GM20431 (cell line): ENCODE results near the gene MTCL1.

Experiments
- in situ Hi-C: fragments of 300-500 bp; cut with MseI, MboI; formaldehyde crosslinking; loops from one replicate; pipeline ENCODE4 v1.15.0; 2020; ENCODE audit warnings: low sequenced_read_pairs; ENCODE audit not compliant: unreplicated experiment

MTCL1 gene

DNA sequence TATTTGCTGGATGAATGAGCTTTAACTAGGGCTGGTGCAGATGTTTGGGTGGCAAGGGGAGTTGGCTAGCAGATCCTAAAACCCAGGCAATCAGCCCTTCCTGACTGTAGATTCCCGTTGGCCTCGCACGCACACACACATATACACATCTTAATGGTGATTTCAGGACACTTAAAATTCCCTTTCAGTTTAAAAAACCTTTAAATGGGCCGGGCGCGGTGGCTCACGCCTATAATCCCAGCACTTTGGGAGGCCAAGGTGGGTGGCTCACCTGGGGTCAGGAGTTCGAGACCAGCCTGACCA, 19.5 kb upstream of the MTCL1 start:
- in situ Hi-C loops, result loop anchor here (25.0 kb wide), 1 partner anchor 301 kb away; no protein-coding TSS in a partner anchor

DNA sequence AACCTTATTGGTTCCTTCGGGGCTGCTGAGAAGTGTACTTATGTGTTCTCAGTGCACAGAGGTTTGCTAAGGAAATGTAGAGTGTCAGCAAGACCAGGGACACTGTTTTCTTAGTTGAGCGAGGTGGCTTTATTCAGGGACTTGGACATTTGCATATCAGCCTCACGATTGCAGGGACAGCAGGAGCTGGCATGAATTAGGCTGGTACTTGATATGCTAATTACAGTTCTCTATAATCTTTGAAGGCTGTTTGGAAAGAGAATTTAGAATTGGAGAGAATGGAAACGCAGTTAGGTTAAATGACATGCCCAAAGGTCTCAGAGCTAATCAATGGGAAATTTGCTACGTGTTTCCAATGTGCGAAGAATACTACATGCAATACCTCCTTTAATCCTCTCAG, 18.7 kb upstream of the MTCL1 start:
- in situ Hi-C loops, result loop anchor here (25.0 kb wide), 1 partner anchor 301 kb away; no protein-coding TSS in a partner anchor

DNA sequence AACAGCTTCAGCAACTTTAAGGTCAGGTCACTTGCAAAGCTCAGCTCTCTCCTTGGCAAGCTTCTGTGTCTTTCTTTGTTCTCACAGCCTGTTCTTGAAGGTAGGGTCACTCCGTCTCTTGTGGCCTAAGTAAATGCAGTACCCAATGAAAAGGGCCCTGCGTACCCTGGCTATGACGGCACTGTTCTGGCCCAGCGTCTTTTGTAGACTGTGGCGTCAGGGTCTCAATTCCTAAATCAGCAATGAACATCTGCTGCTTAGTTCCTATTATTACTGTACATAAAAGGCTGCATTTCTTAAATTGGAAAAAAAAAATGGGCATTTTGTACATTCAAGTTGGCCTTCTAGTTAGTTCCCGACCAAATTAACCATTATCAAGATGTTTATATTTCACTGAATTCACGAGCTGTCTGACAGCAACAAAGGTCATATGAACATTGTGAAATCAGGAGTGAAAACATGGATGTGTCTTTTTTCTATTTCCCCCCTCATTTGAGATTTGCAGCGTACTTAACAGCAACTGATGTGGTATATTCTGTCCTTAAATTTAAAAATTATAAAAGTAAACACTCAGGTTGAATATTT, 17.0 kb upstream of the MTCL1 start:
- in situ Hi-C loops, result loop anchor here (25.0 kb wide), 1 partner anchor 299 kb away; no protein-coding TSS in a partner anchor

DNA sequence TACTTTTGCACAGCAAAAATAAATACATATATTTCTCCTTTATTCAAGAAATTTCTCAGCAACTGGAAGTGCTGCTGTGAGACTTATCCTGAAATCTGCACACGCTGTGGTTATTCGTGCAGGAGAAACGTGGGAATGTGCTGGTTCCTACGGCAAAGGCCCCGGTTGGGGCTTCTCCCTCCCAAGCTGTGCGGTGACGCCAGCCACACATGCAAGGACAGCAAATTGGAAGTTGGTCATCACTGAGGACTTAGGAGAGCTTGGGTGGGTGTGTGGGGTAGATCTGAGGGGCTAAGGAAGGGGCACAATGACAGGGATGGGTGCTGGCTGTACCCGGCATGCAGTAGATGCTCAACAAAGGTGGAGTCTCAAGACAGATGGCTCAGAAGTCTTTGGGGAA, 16.5 kb upstream of the MTCL1 start:
- in situ Hi-C loops, result loop anchor here (25.0 kb wide), 1 partner anchor 298 kb away; no protein-coding TSS in a partner anchor

DNA sequence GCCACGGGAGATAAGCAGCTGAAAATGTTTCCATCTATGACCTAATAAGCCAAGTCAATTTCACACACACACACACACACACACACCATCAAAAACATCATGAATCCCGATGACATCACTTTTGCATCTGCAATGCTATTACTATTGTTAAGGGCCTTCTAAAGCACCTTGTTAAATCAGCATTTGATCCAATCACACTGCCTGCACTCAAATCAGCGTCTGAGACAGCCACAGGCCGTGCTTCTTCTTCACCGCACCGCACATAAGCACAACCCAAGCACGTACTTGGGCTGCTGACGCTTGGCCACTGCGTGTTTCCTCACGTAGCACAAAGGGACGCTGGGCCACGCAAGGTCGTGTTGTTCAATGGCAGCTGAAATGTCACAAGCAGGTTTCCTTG, 15.8 kb upstream of the MTCL1 start:
- in situ Hi-C loops, result loop anchor here (25.0 kb wide), 1 partner anchor 298 kb away; no protein-coding TSS in a partner anchor

DNA sequence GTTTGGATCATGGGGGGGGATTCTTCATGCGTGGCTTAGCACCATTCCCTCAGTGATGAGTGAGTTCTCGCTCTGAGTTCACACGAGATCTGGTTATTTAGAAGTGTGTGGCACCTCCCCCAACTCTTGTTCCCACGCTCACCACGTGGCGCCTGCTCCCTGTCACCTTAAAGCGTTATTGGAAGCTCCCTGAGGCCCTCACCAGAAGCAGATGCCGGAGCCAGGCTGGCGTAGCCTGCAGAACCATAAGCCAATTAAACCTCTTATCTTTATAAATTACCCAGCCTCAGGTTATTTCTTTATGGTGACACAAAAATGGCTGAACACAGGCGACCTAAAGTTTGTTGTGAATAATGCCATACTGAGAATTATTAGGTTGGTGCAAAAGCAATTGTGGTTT, 10.5 kb upstream of the MTCL1 start:
- in situ Hi-C loops, result loop anchor here (25.0 kb wide), 1 partner anchor 292 kb away; no protein-coding TSS in a partner anchor

DNA sequence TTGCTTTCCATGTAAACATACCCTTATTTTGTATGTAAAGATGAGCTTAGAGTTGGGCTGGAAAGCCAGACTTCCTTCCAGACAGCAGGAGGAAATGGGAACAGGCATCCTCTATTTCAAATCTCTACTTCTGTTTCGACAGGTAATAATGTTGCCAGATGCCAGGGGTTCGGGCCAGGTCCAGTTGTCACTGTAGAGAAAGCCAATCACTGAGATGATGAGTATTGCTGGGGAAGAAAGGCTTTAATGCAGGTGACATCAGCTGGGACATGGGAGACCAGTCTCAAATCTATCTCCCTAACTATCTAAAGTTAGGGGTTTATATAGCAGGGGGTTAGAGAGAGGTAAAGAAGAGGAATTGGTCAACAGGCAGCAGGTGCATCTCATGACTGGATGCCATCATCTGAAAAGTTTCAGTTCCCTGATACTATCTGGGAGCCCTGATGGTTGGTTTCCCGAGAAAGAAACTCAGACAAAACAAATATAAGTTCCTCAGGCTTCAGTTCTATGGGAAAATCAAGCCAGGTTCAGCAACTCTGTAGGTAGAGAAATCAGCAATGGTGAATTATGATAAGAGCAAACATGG, 9.3 kb upstream of the MTCL1 start:
- in situ Hi-C loops, result loop anchor here (25.0 kb wide), 1 partner anchor 291 kb away; no protein-coding TSS in a partner anchor

DNA sequence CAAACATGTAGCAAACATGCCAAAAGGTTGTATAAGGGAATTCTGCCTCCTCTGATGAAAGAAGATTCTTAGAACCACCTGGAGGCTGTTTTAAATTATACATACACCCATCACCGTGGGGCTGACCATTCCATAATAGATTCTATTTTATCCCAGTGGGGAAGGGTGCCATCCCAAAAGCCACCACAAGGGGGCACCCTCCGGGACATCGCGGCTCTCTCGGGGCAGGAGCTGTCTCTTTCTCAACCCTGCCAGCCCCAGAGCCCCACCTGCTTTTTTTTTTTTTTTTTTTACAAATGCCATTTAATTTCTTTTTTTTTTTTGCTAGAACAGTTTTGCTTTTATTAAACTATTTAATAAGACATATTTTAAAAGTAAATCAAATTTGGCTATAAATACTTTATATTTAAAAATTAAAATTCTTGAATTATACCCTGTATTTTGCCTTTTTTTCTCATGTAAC, 8.6 kb upstream of the MTCL1 start:
- in situ Hi-C loops, result loop anchor here (25.0 kb wide), 1 partner anchor 291 kb away; no protein-coding TSS in a partner anchor

DNA sequence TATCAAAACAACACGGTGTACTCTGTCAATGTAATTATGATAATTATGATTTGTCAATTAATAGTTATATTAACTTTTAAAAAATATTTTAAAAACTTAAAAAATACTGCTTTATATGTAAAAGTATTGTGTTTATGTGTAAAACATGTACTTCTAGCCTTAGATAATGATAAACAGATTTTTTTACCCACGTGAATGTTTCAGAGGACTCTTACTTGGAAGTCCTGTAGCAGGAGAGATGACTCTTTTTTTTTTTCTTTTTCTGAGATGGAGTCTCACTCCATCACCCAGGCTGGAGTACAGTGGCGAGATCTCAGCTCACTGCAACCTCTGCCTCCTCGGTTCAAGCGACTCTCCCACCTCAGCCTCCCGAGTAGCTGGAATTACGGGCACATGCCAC, 6.2 kb upstream of the MTCL1 start:
- in situ Hi-C loops, result loop anchor here (25.0 kb wide), 1 partner anchor 288 kb away; no protein-coding TSS in a partner anchor

DNA sequence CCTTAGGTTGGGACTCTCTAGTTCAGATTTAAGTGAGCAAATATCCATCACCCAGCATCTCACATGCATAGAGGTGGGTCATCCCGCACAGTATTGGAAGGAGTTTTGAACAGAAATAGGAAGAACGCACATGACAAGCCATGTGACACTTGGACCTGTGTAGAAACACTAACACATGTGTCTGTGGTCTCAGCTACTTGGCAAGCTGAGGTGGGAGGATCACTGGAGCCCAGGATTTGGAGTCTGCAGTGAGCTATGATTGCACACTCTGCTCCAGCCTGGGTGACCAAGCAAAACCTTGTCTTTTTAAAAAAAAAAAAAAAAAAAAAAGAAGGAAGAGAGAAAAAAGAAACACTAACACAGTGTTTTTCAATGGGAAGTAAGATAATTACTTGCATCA, 5.4 kb upstream of the MTCL1 start:
- in situ Hi-C loops, result loop anchor here (25.0 kb wide), 1 partner anchor 287 kb away; no protein-coding TSS in a partner anchor

DNA sequence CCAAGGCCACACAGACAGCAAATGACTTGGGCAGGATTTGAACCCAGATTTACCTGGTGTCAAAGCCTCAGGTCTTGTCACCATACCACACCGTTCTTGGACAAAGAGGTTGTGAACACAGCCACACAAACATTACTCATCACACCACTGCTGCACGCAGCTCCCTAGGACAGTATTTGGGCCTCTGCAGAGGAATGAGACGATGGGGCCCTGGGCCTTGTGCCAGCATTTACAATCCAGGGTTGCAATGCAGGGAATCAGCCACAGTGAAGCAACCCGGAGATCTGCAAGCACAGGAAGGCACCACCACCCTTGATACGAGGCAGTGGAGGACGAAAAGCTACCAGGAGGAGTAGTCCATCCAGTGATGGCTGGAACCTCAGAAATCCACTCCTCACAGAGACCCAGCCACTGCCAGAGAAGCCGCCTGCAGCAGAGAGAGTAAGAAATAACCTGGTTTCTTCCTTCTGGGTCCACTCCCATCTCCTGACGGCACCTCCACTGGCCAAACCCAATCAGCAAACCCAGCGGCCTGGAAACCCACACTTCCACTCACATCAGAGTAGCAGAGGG, 3.7 kb upstream of the MTCL1 start:
- in situ Hi-C loops, result no loop called here

DNA sequence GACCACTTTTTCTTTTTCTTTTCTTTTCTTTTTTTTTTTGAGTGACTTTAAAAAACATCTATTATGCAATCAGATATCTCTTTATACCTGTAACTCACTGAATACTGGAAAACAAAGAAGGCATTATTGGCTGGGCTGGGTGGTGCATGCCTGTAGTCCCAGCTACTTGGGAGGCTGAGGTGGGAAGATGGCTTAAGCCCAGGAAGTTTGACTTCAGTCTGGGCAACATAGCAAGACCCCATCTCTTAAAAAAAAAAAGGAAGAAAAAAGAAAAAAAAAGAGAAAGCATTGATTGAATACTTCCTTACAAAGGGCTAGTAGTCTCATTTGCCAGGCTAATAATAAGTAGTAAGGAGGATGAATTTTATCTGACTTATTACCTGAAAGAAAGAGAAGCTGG, 2.7 kb upstream of the MTCL1 start:
- in situ Hi-C loops, result no loop called here

DNA sequence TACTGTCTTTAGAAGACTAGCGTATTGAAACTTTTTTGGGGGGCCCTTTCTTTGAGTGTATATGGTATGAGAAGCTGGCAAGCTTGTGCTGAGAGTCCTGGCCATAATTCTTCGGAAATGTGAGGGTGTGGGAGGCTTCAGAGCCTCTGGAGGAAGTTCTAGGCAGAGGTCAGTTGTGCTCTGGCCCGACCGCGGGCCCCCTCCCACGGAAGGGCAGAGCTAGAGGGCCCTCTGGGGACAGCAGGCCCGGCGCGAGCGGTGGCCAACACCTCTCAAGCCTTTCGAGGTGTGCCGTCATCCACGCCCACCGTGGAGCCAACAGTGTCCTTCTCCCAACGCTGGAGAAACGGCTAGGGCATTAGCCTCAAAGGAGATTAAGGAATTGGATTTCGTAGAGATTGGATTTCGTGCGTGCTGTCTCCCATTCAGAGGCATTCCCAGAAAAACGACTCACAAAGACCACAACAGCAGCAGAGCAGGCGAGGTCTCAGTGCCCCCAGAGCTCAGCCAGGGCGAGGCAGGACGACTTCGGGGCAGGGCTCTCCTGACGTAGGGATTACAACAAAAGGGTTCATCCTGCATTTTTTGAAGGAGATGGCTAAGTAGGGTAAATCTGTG, 2.2 kb upstream of the MTCL1 start:
- in situ Hi-C loops, result no loop called here

DNA sequence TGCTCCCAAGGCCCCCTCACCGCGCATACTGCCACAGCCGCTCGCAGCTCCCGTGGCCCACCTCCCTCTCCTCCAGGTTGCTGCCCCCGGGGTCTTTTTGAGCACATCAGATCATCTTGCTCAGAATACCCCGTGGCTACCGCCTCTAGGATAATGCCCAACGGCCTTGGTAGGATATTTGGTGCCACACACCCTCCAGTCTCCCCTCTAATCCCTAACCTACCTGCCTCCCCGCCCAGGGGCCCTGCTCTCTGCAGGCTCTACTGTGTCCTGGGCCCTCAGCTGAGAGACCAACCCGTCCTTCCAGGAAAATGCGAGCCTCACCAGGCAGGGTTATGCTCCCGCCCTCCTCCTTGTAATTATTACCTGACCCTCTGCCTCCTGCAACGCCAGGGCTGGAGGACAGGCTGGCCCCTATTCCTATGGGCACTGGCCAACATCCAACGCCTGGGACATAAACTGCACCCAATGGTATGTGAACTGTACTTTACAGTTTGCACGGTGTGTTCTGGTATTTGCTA, 1.5 kb upstream of the MTCL1 start:
- in situ Hi-C loops, result no loop called here

DNA sequence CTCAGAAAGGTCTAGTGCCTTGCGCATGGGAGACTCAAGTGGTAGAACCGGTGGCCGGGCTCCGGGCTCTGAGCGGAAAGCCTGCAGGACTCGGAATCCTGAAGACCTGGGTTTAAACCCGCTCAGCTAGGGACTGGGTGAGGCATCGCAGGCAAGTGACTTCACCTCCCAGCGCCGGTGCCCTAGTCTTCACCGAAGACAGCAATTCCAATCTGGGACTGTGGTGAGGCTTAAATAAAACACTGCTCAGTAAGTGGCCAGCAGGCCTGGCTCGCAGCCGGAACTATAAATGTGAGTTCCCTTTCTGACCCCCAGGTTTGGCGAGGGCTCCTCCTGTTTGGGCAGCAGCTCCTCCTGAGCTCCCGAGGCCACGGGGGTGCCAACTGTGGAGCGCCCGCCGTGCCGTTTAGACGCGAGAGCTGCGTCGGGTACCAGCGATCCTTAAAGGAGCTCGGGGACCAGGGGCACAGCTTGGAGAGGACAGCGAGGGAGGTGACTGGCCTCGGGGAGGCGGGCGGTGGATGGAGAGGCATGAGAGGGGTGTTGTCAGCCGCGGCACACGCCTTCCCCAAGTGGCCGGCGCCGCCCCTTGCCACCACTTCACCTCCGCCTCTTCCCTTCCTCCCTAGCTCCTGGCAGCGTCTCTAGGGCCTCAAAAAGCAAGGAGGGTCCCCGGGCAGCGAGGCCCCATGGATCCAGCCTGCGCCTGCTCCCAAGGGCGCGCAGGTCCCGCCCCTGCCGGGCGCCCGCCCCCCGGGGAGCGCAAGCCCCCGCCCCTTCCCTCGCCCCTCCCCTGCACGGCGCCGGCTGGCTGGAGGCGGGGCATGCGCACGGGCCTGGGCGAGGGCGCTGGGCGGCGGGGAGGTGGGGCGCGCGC, 757 bp upstream of the MTCL1 start:
- in situ Hi-C loops, result no loop called here

DNA sequence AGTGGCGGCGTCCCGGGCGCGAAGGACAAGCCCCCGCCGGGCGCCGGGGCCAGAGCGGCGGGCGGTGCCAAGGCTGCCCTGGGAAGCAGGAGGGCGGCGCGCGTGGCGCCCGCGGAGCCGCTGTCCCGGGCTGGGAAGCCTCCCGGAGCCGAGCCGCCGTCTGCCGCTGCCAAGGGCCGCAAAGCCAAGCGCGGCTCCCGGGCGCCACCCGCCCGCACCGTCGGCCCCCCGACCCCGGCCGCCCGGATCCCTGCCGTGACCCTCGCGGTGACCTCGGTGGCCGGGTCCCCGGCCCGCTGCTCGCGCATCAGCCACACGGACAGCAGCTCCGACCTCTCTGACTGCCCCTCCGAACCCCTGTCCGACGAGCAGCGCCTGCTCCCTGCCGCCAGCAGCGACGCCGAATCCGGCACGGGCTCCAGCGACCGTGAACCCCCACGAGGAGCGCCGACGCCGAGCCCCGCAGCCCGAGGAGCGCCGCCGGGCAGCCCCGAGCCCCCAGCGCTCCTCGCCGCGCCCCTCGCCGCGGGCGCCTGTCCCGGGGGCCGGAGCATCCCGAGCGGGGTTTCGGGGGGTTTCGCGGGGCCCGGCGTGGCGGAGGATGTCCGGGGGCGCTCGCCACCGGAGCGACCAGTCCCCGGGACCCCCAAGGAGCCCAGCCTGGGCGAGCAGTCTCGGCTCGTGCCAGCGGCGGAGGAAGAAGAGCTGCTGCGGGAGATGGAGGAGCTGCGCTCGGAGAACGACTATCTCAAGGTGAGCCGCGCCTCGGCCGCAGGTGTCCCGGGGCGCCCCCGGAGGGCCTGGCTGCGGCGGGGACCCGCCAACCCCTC, 820 bp downstream of the MTCL1 start:
- in situ Hi-C loops, result no loop called here

DNA sequence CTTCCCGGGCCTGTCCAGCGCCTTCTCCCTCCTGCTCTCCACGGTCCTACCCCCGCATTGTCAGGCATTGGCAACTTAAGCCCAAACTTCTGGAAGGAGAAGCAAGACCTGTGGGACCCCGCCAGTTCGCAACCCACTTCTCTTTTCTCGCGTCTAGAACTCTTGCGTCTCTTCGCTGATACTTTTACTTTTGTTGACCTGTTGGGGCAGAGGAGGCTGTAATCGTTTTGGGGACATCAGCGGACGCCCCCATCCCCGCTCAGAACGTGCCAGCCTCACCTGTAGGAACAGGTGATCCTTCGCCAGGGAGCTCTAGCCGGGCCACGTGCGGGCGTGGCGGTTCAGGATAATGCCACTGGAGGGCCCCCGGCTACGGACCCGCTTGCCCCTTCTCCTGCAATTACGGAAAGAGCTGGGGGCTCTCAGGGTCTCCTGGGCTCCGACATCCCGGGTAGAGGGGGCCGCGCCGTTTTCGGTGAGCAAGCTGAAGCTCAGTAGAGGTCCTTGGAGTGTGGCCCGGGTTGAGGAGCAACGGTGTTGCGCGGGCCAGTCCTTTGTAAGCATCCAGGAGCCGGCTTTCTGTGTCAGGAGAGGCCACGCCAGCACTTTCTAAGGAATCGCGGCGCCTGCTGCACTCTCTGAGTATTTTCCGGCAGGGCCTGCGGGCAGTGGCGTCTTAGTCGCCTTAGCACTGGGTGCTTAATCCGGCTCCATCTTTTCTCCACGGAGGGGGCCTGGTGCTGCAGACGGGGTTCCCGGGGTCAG, 1.6 kb downstream of the MTCL1 start:
- in situ Hi-C loops, result no loop called here
